GM21515 (cell line): ENCODE results near the gene EVA1C.
"Not testable (repeated sequence)": the region's sequence is repeated elsewhere in the genome, so short reads cannot be mapped to it uniquely, and the experiment has no call there.

ENCODE experiments used
- ATAC-seq: cut with Tn5 transposase; IDR thresholded peaks from one replicate; pipeline ENCODE4 v1.9.1; 2021; ENCODE audit not compliant: unreplicated experiment

Gene EVA1C

GRCh38 chr21:32521736-32522355 lies 109.3 kb downstream of the EVA1C start:
- no peak for ATAC-seq

GRCh38 chr21:32523463-32523862 lies 111.0 kb downstream of the EVA1C start:
- no peak for ATAC-seq

DNA sequence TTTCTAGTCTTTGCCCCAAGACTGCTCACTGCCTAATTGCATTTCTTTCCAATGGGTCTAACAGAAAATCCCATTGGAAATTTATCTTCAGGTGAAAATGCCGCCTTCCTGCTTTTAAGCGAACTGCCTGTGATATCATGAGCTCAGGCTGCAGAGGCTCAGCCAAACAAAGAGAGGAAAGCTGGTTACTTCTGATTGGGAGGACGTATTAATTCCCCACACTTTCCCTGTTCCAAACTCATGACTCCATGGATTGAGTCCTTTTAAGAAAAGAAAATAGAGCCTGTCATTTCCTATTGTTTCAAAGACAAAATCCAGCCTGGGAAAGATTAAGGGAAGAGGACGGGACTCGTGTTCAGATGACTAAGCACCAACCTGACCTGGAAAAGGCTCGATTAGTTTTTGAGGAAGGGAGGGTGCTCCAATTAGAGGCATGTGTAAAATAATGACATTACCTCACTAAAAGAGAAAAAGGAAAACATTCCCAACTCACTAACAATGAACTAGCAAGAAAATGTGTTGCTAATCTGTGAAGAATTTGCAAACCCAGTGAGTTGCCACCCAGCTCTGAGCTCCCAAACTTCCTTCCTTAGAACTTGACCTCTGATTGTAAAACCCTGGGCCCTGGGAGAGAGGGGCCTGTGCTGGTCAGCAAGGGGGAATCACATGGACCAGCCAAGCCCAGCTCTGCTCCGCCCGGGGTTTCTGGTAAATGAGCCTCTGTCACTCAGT lies 111.6 kb downstream of the EVA1C start:
- ATAC-seq, result no peak

DNA sequence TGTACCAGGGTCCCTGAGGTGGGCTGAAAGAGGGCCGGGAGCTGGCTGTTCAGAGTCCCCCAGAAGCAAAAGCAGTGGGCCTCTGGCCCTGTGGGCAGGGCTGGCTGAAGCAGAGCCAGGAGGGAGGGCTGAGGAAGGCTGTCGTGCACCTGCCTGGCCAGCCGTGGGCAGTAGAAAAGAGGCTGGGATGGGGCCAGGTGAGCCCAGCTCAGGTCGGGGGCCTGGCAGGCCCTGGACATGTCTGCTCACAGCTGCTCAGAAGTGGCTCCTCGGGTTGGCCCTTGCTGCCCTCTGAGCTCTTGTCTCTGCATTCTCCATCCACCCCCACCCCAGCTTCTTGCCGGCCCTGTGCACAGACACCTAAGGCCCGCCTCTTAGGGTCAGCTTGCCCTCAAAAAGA lies 112.8 kb downstream of the EVA1C start:
- ATAC-seq, result no peak

DNA sequence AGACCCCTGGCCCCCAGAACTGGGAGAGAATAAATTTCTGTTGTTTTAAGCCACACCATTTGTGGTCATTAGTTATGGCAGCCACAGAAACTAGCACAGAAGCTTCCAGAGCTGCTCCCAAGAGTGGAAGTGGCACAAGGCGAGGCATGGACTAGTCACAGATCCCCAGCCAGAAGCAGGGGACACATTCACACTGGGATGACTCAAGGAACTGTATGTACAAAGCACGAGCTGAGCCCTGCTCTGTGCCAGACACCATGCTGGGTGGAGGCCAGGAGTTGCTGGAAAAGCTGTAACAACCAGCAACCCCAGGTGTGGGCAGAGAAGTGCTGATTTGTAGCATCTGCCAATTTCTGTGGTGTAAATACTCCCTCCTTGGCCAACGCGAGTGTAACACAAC lies 117.2 kb downstream of the EVA1C start:
- ATAC-seq, result no peak

DNA sequence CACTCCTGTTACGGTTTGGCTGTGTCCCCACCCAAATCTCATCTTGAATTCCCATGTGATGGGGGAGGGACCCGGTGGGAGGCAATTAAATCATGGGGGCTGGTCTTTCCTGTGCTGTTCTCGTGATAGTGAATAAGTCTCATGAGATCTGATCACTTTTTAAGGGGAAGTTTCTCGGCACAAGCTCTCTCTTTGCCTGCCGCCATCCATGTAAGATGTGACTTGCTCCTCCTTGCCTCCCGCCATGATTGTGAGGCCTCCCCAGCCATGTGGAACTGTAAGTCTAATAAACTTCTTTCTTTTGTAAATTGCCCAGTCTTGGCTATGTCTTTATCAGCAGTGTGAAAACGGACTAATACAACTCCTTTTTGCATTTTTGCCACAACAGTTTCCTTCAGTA lies 118.3 kb downstream of the EVA1C start:
- not testable (repeated sequence) for ATAC-seq

- ATAC-seq, result not testable (repeated sequence)
These were observed 119.1 kb downstream of the EVA1C start for GRCh38 chr21:32531561-32531960.

- ATAC-seq, result no peak
These were observed 120.1 kb downstream of the EVA1C start for GRCh38 chr21:32532636-32533035.

- ATAC-seq, result no peak
These were observed 120.5 kb downstream of the EVA1C start for GRCh38 chr21:32533053-32533452.

DNA sequence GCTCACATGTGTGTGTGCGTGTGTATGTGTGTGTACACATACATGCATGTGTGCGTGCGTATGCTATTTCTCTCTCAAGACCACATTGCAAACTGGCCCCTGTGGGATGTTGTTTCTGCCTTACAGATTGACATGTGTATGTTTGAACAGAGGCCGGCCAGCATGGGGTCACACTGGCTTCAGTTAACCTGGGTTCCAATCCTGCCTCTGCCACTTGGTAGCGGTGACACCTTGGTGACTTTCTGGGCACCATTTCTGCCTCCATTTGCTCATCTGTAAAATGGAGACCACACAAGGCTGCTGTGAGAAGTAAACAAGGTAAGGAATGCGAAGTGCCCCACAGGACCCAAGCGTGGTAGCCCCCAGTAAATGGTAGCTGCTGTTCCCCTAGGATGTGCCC lies 121.1 kb downstream of the EVA1C start:
- no peak for ATAC-seq

- no peak for ATAC-seq
These were observed 121.6 kb downstream of the EVA1C start for GRCh38 chr21:32534113-32534512.

DNA sequence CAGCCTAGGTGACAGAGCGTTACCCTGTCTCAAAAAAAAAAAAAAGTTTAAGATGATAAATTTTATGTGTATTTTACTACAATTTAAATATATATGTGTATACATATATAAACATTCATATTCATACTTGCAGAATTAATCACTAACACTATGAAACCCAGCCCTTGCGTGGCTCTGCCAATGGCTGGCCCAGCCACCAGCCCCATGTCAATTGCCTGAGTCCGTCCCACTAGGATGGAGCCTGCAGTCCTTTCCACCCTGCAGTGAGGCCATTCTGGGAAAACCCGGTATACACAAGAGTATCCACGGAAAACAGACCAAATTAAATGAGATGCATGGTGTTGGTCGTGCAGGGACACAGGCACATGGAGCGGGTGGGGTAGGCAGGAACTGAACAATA lies 123.1 kb downstream of the EVA1C start:
- ATAC-seq, result no peak

- no peak for ATAC-seq
These were observed 125.0 kb downstream of the EVA1C start for GRCh38 chr21:32537569-32537881.

GRCh38 chr21:32538147-32538792 lies 125.8 kb downstream of the EVA1C start:
- no peak for ATAC-seq

GRCh38 chr21:32539378-32539777 lies 126.9 kb downstream of the EVA1C start:
- ATAC-seq, result no peak

- not testable (repeated sequence) for ATAC-seq
These were observed 130.6 kb downstream of the EVA1C start for GRCh38 chr21:32543056-32543455.

GRCh38 chr21:32543975-32544374 lies 131.5 kb downstream of the EVA1C start:
- ATAC-seq, result no peak

DNA sequence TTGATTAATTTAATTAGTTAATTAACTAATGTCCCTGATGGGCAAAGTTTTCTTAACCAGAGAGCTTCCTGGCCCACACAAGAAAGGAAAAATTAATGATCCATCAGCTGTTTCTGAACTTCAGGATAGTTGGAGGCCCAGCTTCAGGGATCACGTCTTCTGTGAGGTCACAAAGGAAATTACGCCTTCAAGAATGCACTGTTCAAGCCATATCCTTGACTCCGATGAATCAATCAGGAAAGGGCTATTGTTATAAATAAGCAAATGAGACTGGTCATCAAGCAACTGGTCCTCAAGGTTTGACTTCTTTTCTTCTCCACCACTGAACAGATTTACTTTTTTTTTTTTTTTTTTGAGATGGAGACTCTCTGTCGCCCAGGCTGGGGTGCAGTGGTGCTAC lies 132.2 kb downstream of the EVA1C start:
- no peak for ATAC-seq

DNA sequence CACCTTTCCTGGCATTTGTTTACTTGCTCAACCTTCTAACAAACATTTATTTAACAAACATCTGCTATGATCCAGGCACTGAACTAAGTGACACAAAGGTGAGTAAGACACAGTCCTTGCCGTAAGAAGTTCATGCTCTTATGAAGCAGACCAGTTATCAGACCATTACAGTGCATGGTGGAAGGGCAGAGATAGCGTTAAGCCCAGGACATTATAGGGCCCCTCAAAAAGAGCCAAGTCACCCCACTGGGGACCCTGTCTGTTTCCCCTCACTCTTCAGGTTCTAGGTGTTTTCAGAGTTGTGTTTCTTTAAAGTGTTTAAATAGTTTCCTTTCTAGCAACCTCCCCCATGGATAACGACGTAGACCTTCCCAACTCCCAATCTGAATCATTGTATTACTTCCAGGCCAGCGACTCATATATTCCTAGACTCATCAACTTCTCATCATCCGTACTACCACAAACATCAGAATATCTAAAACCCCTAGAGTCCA lies 133.5 kb downstream of the EVA1C start:
- ATAC-seq, result no peak

DNA sequence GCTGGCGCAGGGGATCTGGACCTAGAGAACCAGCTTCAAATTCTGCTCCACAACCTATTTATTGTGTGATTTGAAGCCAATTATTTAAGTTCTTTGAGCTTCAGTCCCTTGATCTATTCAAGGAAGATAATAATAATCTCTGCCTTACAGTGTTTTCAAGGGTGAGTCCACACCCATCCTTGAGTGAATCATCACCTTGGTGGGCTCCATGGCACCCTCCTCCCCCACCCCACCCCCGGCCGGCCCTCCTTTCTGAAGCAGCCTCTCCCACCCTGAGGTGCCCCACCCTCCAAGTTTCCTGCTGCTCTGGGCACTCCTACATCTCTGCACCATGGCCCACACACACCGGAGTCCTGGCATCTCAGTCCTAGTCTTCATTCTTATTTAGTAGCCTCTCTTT lies 134.5 kb downstream of the EVA1C start:
- no peak for ATAC-seq

DNA sequence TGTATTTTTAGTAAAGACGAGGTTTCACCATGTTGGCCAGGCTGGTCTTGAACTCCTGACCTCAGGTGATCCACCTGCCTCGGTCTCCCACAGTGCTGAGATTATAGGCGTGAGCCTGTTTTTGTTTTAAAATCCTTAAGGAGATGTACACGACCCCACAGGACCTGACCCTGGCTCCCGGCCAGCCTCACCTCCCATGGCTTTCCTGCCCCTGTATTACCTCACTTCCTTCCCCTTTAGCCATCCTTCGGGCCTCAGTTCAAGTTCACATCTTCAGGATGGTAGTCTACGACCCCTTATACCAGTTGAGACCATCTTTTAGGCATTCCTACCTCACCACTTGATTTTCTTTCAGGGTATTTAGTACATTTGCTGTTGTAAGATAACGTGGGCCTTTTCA lies 136.5 kb downstream of the EVA1C start:
- ATAC-seq, result no peak

DNA sequence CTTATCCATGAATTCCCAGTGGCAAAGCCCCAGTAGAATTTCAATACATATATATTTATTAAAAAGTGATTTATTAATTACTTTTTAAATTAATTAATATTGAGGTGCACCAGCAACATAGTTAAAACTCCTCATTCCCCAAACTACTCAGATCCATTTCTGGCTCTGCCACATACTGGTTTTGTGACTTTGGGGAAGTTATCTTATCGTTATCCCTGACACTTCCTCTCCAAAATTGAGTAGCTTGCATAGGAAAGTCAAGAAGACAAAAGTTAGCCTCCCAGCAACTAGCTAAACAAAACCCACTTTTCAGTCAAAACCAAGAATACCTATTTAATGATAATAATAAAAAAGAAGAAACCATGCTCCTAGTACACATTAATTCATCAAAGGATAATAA lies 136.9 kb downstream of the EVA1C start:
- ATAC-seq, result no peak
